Small intestine (tissue), 7 donors: ENCODE measurements around the gene LIN28A. TPM values are rescaled to one million over a fixed set of nuclear protein-coding genes. Genes with fewer than 3 reads are reported as not detected.

Experiments used
- DNase-seq, 2 donors: peaks; one replicate each; pipeline versions ENCODE4 v3.0.0 to v3.0.0-alpha.2; 2013
- FAIRE-seq: peaks from 2 replicates; lab custom pipeline; 2012; peaks lifted over from hg19 to GRCh38; lab: Jason Lieb, UNC
- H3K27ac ChIP-seq, 3 donors: one replicate each; pipeline ENCODE4 v1.5.1; 2013; ENCODE audit warnings: low read length in 2 of 3, mild to moderate bottlenecking in 2 of 3, control low read depth in 1 of 3, inconsistent platforms in 1 of 3, low read depth in 1 of 3, moderate library complexity in 1 of 3
- H3K27me3 ChIP-seq, 3 donors: one replicate each; pipeline ENCODE4 v1.6.1; 2013; ENCODE audit warnings: low read length in 3 of 3, inconsistent platforms in 1 of 3; ENCODE audit not compliant: control insufficient read depth in 3 of 3, insufficient read depth in 3 of 3
- H3K36me3 ChIP-seq, 3 donors: one replicate each; pipeline ENCODE4 v1.6.1; 2013; ENCODE audit warnings: low read length in 3 of 3, inconsistent platforms in 1 of 3, low read depth in 1 of 3, mild to moderate bottlenecking in 1 of 3, moderate library complexity in 1 of 3; ENCODE audit not compliant: control insufficient read depth in 3 of 3, insufficient read depth in 2 of 3
- H3K4me1 ChIP-seq, 3 donors: one replicate each; pipeline ENCODE4 v1.6.1; 2013; ENCODE audit warnings: low read length in 2 of 3, inconsistent platforms in 1 of 3, low read depth in 1 of 3, mild to moderate bottlenecking in 1 of 3, moderate library complexity in 1 of 3; ENCODE audit not compliant: control insufficient read depth in 3 of 3, insufficient read depth in 2 of 3
- H3K4me3 ChIP-seq, 3 donors: one replicate each; pipeline ENCODE4 v1.5.1; 2013; ENCODE audit warnings: low read length in 3 of 3, control low read depth in 1 of 3, inconsistent platforms in 1 of 3, low read depth in 1 of 3, mild to moderate bottlenecking in 1 of 3, moderate library complexity in 1 of 3
- H3K9me3 ChIP-seq, 2 donors: one replicate each; pipeline ENCODE4 v1.6.1; 2013; ENCODE audit warnings: low read depth in 1 of 2, low read length in 1 of 2; ENCODE audit not compliant: control insufficient read depth in 2 of 2, insufficient read depth in 1 of 2
- WGBS, 3 donors: extraction: QIAGEN DNeasy Blood & Tissue Kit; methylation state at CpG; one replicate each; pipeline ENCODE4 v1.1.7; 2013; 5-methylcytosine and 5-hydroxymethylcytosine counted together
- polyA plus RNA-seq, 4 donors: library from polyadenylated mRNA; stranded (reverse) in 3 of 4; unstranded in 1 of 4; fragments of 200-250 nt in 3 of 4; fragments of 120-200 nt in 1 of 4; gene quantifications; one replicate each; pipeline versions ENCODE4 v1.2.1 to v1.2.3, GENCODE V29; 2013
- donor health status: healthy with polysubstance abuse.
- donor health status: control.
- donor health status: control.
- donor health status: Bipolar disorder and iron deficiency.
- donor health status: healthy.

LIN28A gene
- polyA plus RNA-seq, 4 donors, result 0.03 TPM; not detected in 3

DNA sequence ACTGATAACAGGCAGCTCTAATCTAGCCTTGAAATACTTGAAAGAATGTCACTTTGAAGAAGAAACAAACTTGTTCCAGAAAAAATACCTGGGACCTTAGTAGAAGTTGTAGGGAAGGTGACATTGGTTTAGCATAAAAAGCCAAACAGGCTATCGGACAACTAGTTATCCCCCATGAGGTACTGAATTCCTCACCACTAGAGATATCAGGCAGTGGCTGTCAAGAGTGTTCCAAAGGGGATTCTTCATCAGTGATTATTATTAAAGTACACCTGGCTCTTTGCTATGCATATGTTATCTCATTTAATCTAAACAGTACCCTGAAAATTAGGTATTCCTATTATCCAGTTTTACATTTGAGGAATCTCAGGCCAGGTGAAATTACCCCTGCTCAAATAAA is 48.5 kb downstream of the LIN28A start:
- Histone ChIP-seq H3K27me3 (no peaks in the 10 kb centered on the region), H3K4me3 (no peak overlapping the region), H3K27ac (no peak overlapping the region), H3K36me3 (peaks cover 6 to 37% (median 24%) of the 10 kb centered on the region in 3 donors), H3K4me1 (no peaks in the 10 kb centered on the region), H3K9me3 (no peaks in the 10 kb centered on the region)
- no peak for FAIRE-seq
- 92 to 100% (median 100%) methylated on average over 1 of the region's 1 CpG for WGBS, 3 donors
- DNase-seq, result no peak

DNA sequence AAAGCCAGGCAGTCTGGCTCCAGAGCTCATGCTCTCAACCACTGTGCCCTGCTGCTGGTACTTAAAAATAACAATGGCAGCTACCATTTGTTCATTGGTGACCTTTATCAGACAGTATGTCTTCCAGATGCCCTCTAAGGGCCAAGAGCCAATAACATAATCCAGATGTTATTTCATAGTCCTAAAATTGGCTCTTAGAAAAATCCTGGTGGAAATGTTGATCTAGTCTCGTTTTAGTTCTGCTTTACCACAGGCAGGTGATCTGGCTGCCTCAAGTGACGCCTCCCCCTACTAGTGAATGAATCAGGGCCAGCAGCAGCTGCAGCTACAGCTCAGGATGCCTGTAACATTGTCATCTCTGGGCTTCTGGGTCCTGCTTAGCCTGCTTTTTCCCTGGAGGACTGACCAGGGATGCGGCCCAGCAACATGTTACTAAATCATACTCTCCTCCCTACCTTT is 49.0 kb downstream of the LIN28A start:
- FAIRE-seq (no peak), DNase-seq (no peak)
- Histone ChIP-seq H3K36me3 (peaks cover 6 to 40% (median 28%) of the 10 kb centered on the region in 3 donors), H3K4me1 (no peaks in the 10 kb centered on the region), H3K27ac (no peak overlapping the region), H3K27me3 (no peaks in the 10 kb centered on the region), H3K4me3 (no peak overlapping the region), H3K9me3 (no peaks in the 10 kb centered on the region)
- WGBS, 3 donors, result 82 to 90% (median 86%) methylated on average over 3 of the region's 3 CpGs

DNA sequence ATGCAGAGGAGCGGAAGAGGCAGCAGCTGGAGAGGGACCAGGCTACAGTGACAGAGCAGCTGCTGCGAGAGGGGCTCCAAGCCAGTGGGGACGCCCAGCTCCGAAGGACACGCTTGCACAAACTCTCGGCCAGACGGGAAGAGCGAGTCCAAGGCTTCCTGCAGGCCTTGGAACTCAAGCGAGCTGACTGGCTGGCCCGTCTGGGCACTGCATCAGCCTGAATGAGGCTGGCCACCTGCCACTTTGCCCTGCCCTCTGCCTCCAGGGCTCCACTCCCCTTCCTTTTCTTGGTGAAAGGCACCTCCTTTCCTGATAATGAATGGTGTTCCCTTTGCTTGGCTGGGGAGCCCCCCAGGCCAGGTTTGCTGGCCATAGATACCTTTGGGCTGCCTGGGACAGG is 58.3 kb downstream of the LIN28A start:
- no peak for FAIRE-seq

DNA sequence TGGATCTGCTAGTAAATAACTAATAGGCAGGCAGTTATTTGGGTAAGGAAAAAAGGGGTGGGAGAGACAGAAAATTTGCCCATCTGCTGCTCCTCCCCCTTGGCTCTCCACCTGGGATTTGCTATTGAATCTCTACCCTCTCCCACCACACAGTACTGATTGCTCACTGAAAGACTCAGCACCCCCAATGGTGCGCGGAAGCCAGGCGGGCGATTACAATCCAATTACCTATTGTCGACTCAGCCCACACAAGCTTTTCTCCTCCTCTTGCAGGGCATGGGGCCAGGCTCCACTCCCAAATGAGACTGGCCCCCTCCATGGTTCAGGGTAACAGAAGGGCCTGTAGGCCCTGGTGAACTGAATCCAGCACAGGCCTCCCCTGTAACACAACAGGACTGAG is 58.9 kb downstream of the LIN28A start:
- DNase-seq (no peak), FAIRE-seq (no peak)
- Histone ChIP-seq H3K9me3 (no peaks in the 10 kb centered on the region), H3K27me3 (no peaks in the 10 kb centered on the region), H3K36me3 (peaks cover 8 to 45% (median 19%) of the 10 kb centered on the region in 3 donors), H3K27ac (no peak overlapping the region), H3K4me3 (no peak overlapping the region), H3K4me1 (peaks cover 2 to 28% (median 7%) of the 10 kb centered on the region in 3 donors)
- 83 to 94% (median 88%) methylated on average over 5 of the region's 5 CpGs for WGBS, 3 donors

More for the DNA sequence above, 58.3 kb downstream of the LIN28A start:
- Histone ChIP-seq H3K27me3 (no peaks in the 10 kb centered on the region), H3K4me1 (peaks cover 2 to 22% (median 6%) of the 10 kb centered on the region in 3 donors), H3K9me3 (no peaks in the 10 kb centered on the region), H3K27ac (no peak overlapping the region), H3K4me3 (no peak overlapping the region), H3K36me3 (peaks cover 6 to 50% (median 23%) of the 10 kb centered on the region in 3 donors)
- WGBS, 3 donors, result 24 to 74% (median 54%) methylated on average over 10 of the region's 10 CpGs
- peak in 1 of 2 donors; percentile 12 for DNase-seq

DNA sequence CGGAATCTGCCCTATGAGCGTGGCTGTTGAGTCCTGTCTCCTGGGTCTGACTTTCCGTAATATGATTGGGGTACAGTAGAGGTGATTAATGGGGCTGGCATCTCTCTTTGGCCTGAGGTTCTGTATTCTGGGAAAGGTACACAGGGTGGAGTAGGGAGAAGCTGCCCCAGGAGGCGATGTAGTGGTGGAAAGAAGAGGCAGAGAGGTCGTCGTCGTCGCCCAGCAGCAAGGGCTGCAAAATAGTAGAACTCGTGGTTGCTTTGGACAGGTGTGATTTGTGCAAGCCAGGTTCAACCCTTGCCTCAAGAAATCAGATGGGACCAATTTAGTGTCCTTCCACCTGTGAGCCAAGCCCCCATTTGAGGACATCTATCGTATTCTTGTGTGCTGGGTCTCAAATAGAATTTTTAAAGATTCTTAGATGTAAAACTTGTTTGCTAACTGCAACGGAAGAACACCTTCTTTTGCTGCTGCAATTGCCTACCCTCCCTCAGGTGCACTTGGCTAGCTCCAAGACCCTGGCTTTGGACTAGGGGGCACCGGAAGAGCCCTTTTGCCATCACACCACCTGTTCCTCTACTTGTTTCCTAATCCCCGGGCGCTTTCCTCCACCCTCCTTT is 60.4 kb downstream of the LIN28A start:
- Histone ChIP-seq H3K4me3 (peak overlapping the region in 2 of 3 donors; percentile 69 to 92), H3K9me3 (no peaks in the 10 kb centered on the region), H3K27ac (peak overlapping the region in 1 of 3 donors; percentile 7), H3K4me1 (peaks cover 2 to 31% (median 7%) of the 10 kb centered on the region in 3 donors), H3K36me3 (peaks cover 8 to 32% (median 15%) of the 10 kb centered on the region in 3 donors), H3K27me3 (no peaks in the 10 kb centered on the region)
- FAIRE-seq (no peak), DNase-seq (peak in 1 of 2 donors; percentile 25)
- WGBS, 3 donors, result 13 to 30% (median 24%) methylated on average over 14 of the region's 14 CpGs

DNA sequence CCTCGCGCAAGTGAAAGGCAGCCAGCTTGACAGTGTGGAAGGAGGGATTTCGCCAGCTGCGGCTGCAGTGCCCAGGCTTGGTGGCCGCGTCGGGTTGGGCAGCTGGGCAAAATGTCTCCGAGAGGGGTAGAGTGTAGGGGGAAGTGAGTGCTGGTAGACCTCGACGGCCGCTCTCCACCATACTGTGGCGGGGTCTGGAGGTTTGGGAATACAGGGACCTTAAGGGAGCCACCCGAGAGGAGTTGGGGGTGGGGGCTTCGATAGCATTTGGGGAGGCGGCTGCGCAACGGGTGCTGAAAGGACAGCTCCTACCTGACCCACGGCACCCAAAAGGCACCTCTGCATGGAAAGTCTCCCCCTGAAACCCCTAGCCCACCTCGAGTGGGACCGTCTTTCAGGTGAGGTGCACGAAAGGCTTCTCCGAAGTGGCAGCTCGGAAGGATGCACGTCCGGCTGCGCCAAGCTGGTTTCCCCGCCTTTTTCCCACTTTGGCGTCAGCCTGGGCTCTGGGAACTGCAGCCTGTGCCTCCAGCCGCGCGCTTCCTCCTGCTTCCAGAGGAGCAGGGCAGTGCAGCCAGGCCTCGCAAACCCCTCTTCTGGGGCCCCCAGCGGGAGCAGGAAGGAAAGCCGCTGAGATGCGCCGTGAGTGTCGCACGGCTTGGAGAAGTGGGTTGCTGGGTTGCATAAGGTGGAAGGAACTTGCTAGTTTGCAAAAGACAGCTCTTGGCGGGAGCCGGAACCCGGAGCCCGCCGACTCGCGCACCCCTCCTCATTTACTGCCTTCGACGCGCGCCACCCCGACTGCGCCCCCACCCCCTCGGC is 61.1 kb downstream of the LIN28A start:
- H3K27ac ChIP-seq, result peak overlapping the region in 2 of 3 donors; percentile 39 to 98
- H3K9me3 ChIP-seq, result no peaks in the 10 kb centered on the region
- peaks cover 8 to 28% (median 10%) of the 10 kb centered on the region in 3 donors for H3K36me3 ChIP-seq
- FAIRE-seq (no peak), DNase-seq (peak; percentile 49 to 85)
- peak overlapping the region; percentile 55 to 92 (median 69) for H3K4me3 ChIP-seq
- 0 to 2% (median 1%) methylated on average over 35 to 52 of the region's 52 CpGs for WGBS, 3 donors
- no peaks in the 10 kb centered on the region for H3K27me3 ChIP-seq
- H3K4me1 ChIP-seq, result peaks cover 2 to 31% (median 7%) of the 10 kb centered on the region in 3 donors

DNA sequence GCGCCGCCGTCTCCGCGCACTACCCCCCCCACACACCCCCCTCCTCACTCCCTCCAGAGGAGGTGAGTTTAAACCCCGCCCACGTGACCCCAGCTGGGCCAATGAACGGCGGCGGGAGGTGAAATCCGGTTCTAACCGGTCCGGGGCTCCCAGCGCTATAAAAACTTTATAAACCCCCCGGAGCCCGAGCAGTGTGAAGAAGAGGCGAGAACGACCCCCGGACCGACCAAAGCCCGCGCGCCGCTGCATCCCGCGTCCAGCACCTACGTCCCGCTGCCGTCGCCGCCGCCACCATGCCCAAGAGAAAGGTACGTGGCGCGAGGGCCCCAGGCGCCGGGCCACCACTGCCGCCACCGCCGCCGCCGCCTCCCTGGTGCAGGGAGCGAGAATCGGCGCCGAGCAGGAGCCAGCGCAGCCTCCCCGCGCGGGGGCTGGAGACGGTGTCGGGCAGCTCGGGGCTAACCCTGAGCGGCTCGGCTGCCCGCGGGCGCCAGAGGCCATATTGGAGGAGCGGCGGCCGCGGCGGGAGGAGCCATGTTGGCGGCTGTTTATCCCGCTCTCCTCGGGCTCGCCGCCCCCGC is 61.8 kb downstream of the LIN28A start, which contains the start of gene HMGN2:
Gene HMGN2 (plus strand): TSS at position 121 of the 581 bp plus-strand sequence. CDS start 173 bp downstream, at position 294.
- no peaks in the 10 kb centered on the region for H3K27me3 ChIP-seq
- peak; percentile 86 to 92 for DNase-seq
- WGBS, 3 donors, result 0 to 1% (median 0%) methylated on average over 30 to 69 of the region's 69 CpGs
- peaks cover 9 to 27% (median 10%) of the 10 kb centered on the region in 3 donors for H3K36me3 ChIP-seq
- peaks cover 2 to 31% (median 7%) of the 10 kb centered on the region in 3 donors for H3K4me1 ChIP-seq
- peak within 1 kb of the TSS; percentile 69 to 98 (median 92) for H3K4me3 ChIP-seq
- no peak for FAIRE-seq
- H3K27ac ChIP-seq, result peak within 1 kb of the TSS; percentile 97 to 99 (median 98)
- H3K9me3 ChIP-seq, result no peaks in the 10 kb centered on the region
